Duodenal mucosa (tissue), 2 donors: ENCODE measurements around the gene AEN.

Source experiments
- H3K27ac ChIP-seq: one replicate; pipeline ENCODE4 v1.7.0; 2013; ENCODE audit warnings: low read depth, low read length
- H3K27me3 ChIP-seq, 2 donors: one replicate each; pipeline ENCODE4 v1.7.0; 2013; ENCODE audit warnings: low read length in 2 of 2, control low read depth in 1 of 2; ENCODE audit not compliant: insufficient read depth in 2 of 2, control insufficient read depth in 1 of 2
- H3K36me3 ChIP-seq, 2 donors: one replicate each; pipeline ENCODE4 v1.7.0; 2013; ENCODE audit warnings: low read length in 2 of 2, control low read depth in 1 of 2; ENCODE audit not compliant: insufficient read depth in 2 of 2, control insufficient read depth in 1 of 2
- H3K4me1 ChIP-seq, 2 donors: one replicate each; pipeline ENCODE4 v1.7.0; 2013; ENCODE audit warnings: low read length in 2 of 2, control low read depth in 1 of 2; ENCODE audit not compliant: insufficient read depth in 2 of 2, control insufficient read depth in 1 of 2
- H3K4me3 ChIP-seq, 2 donors: one replicate each; pipeline ENCODE4 v1.7.0; 2013; ENCODE audit warnings: low read length in 2 of 2, low read depth in 1 of 2
- H3K9ac ChIP-seq, 2 donors: one replicate each; pipeline ENCODE4 v1.7.0; 2013; ENCODE audit warnings: low read length in 2 of 2, low read depth in 1 of 2
- H3K9me3 ChIP-seq, 2 donors: one replicate each; pipeline ENCODE4 v1.7.0; 2013; ENCODE audit warnings: low read length in 2 of 2, control low read depth in 1 of 2; ENCODE audit not compliant: control insufficient read depth in 1 of 2

AEN gene, protein sequence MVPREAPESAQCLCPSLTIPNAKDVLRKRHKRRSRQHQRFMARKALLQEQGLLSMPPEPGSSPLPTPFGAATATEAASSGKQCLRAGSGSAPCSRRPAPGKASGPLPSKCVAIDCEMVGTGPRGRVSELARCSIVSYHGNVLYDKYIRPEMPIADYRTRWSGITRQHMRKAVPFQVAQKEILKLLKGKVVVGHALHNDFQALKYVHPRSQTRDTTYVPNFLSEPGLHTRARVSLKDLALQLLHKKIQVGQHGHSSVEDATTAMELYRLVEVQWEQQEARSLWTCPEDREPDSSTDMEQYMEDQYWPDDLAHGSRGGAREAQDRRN

DNA sequence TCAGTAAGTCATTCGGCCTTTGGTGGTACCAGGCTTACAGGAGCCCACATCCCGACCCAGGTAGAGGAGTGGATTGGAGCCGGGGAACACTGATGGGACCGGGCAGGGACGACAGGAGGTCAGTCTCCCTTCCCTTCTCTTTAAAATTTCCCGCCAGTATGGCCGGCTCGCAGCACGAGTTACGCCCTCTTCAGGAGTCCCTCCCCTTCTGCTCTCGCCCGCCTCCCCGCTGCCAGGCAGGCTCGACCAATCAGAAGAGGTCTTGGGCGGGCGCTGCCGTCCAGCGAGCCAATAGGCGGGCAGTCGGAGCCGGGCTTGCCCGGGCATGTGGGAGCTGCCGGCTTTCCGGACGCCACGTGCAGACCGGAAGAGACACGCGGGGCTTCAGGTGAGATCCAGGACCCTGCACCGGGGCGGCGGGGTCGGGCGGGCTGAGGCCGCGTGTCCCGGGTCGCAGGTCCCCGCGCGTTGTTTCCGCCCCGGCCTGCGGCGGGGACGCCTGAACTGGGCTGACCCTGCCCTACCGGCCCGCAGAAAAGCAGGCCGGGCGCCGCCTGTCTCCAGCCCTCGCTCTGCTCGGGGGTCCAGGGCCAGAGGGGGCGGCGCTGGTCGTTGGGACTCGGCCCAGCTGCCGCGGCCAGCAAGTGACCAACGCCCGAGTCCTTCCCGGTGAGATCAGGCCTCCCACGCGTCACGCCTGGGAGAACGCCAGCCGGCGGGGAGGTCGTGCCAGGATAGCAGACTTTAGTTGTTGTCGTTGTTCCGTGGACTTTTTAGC, at the start of gene AEN:
AEN (plus strand) TSS at position 346 of the 778 bp plus-strand sequence. CDS start 4,870 bp downstream, outside the sequence.
- Histone ChIP-seq H3K9me3 (no peaks in the 10 kb centered on the region), H3K36me3 (peaks cover 0 to 8% of the 10 kb centered on the region in 2 donors), H3K4me3 (peak within 1 kb of the TSS; percentile 79 to 87), H3K9ac (peak within 1 kb of the TSS; percentile 79 to 84), H3K4me1 (peaks cover 32 to 38% of the 10 kb centered on the region in 2 donors), H3K27me3 (no peaks in the 10 kb centered on the region), H3K27ac (peak within 1 kb of the TSS; percentile 65)

- H3K9me3 ChIP-seq = no peaks in the 10 kb centered on the region
- no peak overlapping the region for H3K9ac ChIP-seq
- H3K27me3 ChIP-seq = peaks cover 0 to 3% of the 10 kb centered on the region in 2 donors
- no peaks in the 10 kb centered on the region for H3K4me1 ChIP-seq
- no peaks in the 10 kb centered on the region for H3K36me3 ChIP-seq
- H3K4me3 ChIP-seq = no peak overlapping the region
- H3K27ac ChIP-seq = no peak overlapping the region
These were observed 49.3 kb upstream of the AEN start for GRCh38 chr15:88571852-88572259.

- Histone ChIP-seq H3K27ac (no peak overlapping the region), H3K4me1 (no peaks in the 10 kb centered on the region), H3K9me3 (no peaks in the 10 kb centered on the region), H3K9ac (no peak overlapping the region), H3K36me3 (no peaks in the 10 kb centered on the region), H3K4me3 (no peak overlapping the region), H3K27me3 (peaks cover 0 to 3% of the 10 kb centered on the region in 2 donors)
These were observed 47.1 kb upstream of the AEN start for GRCh38 chr15:88574077-88574476.

- Histone ChIP-seq H3K9ac (no peak overlapping the region), H3K27me3 (peaks cover 0 to 3% of the 10 kb centered on the region in 2 donors), H3K36me3 (no peaks in the 10 kb centered on the region), H3K4me3 (no peak overlapping the region), H3K27ac (no peak overlapping the region), H3K4me1 (no peaks in the 10 kb centered on the region), H3K9me3 (no peaks in the 10 kb centered on the region)
These were observed 46.5 kb upstream of the AEN start for GRCh38 chr15:88574655-88575054.

DNA sequence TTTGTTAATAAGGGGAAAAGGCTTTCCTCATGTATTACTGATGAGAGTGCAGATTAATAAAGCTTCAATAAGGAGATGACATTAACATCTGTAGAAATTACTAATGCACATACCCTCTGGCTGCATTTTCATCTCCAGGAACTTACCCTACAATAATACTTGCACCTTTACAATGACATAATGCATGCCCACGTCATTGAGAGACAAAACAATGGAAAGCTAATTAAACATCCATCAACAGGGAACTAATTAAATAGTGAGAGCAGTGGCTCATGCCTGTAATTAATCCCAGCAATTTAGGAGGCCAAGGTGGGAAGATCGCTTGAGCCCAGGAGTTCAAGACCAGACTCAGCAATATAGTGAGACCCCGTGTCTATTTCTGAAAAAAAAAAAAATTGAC, 41.8 kb upstream of the AEN start:
- Histone ChIP-seq H3K9me3 (no peaks in the 10 kb centered on the region), H3K27ac (no peak overlapping the region), H3K27me3 (no peaks in the 10 kb centered on the region), H3K36me3 (no peaks in the 10 kb centered on the region), H3K4me1 (no peaks in the 10 kb centered on the region), H3K4me3 (no peak overlapping the region), H3K9ac (no peak overlapping the region)

GRCh38 chr15:88580532-88580931, 40.6 kb upstream of the AEN start:
- Histone ChIP-seq H3K27me3 (no peaks in the 10 kb centered on the region), H3K36me3 (no peaks in the 10 kb centered on the region), H3K27ac (no peak overlapping the region), H3K4me3 (no peak overlapping the region), H3K9ac (no peak overlapping the region), H3K9me3 (no peaks in the 10 kb centered on the region), H3K4me1 (no peaks in the 10 kb centered on the region)

- Histone ChIP-seq H3K36me3 (no peaks in the 10 kb centered on the region), H3K4me3 (no peak overlapping the region), H3K4me1 (no peaks in the 10 kb centered on the region), H3K9ac (no peak overlapping the region), H3K27ac (no peak overlapping the region), H3K27me3 (no peaks in the 10 kb centered on the region), H3K9me3 (no peaks in the 10 kb centered on the region)
These were observed 34.6 kb upstream of the AEN start for GRCh38 chr15:88586401-88587162.

DNA sequence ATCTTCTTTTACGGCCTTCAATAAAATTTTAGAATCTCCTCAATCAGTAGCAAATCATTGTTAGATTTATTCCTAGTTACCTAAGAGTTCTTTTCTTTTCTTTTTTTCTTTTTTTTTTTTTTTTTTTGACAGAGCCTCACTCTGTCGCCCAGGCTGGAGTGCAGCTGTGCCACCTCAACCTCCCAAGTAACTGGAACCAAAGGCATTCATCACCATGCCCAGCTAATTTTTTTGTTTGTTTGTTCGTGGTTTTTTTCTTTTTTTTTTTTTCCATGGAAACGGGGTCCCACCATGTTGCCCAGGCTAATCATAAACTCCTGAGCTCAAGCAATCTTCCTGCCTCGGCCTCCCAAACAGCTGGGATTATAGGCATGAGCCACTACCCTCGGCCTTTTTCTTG, 30.4 kb upstream of the AEN start:
- Histone ChIP-seq H3K9me3 (no peaks in the 10 kb centered on the region), H3K27ac (no peak overlapping the region), H3K36me3 (no peaks in the 10 kb centered on the region), H3K4me1 (no peaks in the 10 kb centered on the region), H3K9ac (no peak overlapping the region), H3K4me3 (no peak overlapping the region), H3K27me3 (no peaks in the 10 kb centered on the region)

- no peaks in the 10 kb centered on the region for H3K27me3 ChIP-seq
- no peak overlapping the region for H3K4me3 ChIP-seq
- no peaks in the 10 kb centered on the region for H3K4me1 ChIP-seq
These were observed 29.8 kb upstream of the AEN start for GRCh38 chr15:88591384-88591783.

GRCh38 chr15:88603885-88604284, 17.3 kb upstream of the AEN start:
- H3K36me3 ChIP-seq = no peaks in the 10 kb centered on the region
- H3K9me3 ChIP-seq = no peaks in the 10 kb centered on the region
- no peaks in the 10 kb centered on the region for H3K4me1 ChIP-seq
- H3K27me3 ChIP-seq = peaks cover 42 to 54% of the 10 kb centered on the region in 2 donors
- no peak overlapping the region for H3K4me3 ChIP-seq
- no peak overlapping the region for H3K9ac ChIP-seq
- no peak overlapping the region for H3K27ac ChIP-seq

More at GRCh38 chr15:88591384-88591783, 29.8 kb upstream of the AEN start:
- no peak overlapping the region for H3K27ac ChIP-seq
- no peak overlapping the region for H3K9ac ChIP-seq
- no peaks in the 10 kb centered on the region for H3K9me3 ChIP-seq
- no peaks in the 10 kb centered on the region for H3K36me3 ChIP-seq
